Measurements from ENCODE around the gene KRT85. TPM values are rescaled to one million over a fixed set of nuclear protein-coding genes. Genes with fewer than 3 reads are reported as not detected.
A peak's percentile ranks its signal among the peaks of the same experiment; 100 is the strongest.

The KRT85 gene
- total RNA-seq, 1 donor from 2014 or later, result not detected

GRCh38 chr12:52344111-52344510, 23.2 kb downstream of the KRT85 start:
- TF ChIP-seq CTCF (IDR thresholded peaks at IDR 0.05; ENCODE audit: insufficient read depth, low read length, severe bottlenecking), result no peak
- no peaks in the 10 kb centered on the region for H3K27me3 ChIP-seq (ENCODE audit: control insufficient read depth, insufficient read depth, low read length)
- no peak for FAIRE-seq
- no peak overlapping the region for H3K4me3 ChIP-seq (ENCODE audit: low read depth, low read length)
- no peaks in the 10 kb centered on the region for H3K36me3 ChIP-seq (ENCODE audit: control insufficient read depth, insufficient read depth, low read length)
- DNase-seq (ENCODE audit: low read depth), result no peak

GRCh38 chr12:52343550-52343949, 23.7 kb downstream of the KRT85 start:
- no peaks in the 10 kb centered on the region for H3K27me3 ChIP-seq (ENCODE audit: control insufficient read depth, insufficient read depth, low read length)
- FAIRE-seq, result no peak
- TF ChIP-seq CTCF (IDR thresholded peaks at IDR 0.05; ENCODE audit: insufficient read depth, low read length, severe bottlenecking), result no peak
- DNase-seq (ENCODE audit: low read depth), result no peak
- H3K4me3 ChIP-seq (ENCODE audit: low read depth, low read length), result no peak overlapping the region
- no peaks in the 10 kb centered on the region for H3K36me3 ChIP-seq (ENCODE audit: control insufficient read depth, insufficient read depth, low read length)

- Histone ChIP-seq H3K27me3 (ENCODE audit: control insufficient read depth, insufficient read depth, low read length) (no peaks in the 10 kb centered on the region), H3K36me3 (ENCODE audit: control insufficient read depth, insufficient read depth, low read length) (no peaks in the 10 kb centered on the region), H3K4me3 (ENCODE audit: low read depth, low read length) (no peak overlapping the region)
- no peak for DNase-seq (ENCODE audit: low read depth)
- FAIRE-seq, result peak; percentile 47
- TF ChIP-seq CTCF (IDR thresholded peaks at IDR 0.05; ENCODE audit: insufficient read depth, low read length, severe bottlenecking), result no peak
These were observed 24.3 kb downstream of the KRT85 start for GRCh38 chr12:52342781-52343490.

GRCh38 chr12:52341066-52341580, 26.2 kb downstream of the KRT85 start:
- no peaks in the 10 kb centered on the region for H3K27me3 ChIP-seq (ENCODE audit: control insufficient read depth, insufficient read depth, low read length)
- DNase-seq (ENCODE audit: low read depth) (no peak), FAIRE-seq (no peak)
- H3K36me3 ChIP-seq (ENCODE audit: control insufficient read depth, insufficient read depth, low read length), result no peaks in the 10 kb centered on the region
- H3K4me3 ChIP-seq (ENCODE audit: low read depth, low read length), result no peak overlapping the region
- no peak for TF ChIP-seq CTCF (IDR thresholded peaks at IDR 0.05; ENCODE audit: insufficient read depth, low read length, severe bottlenecking)

GRCh38 chr12:52338241-52338960, 28.9 kb downstream of the KRT85 start:
- FAIRE-seq, result peak; percentile 96
- no peak for TF ChIP-seq CTCF (IDR thresholded peaks at IDR 0.05; ENCODE audit: insufficient read depth, low read length, severe bottlenecking)
- Histone ChIP-seq H3K4me3 (ENCODE audit: low read depth, low read length) (no peak overlapping the region), H3K36me3 (ENCODE audit: control insufficient read depth, insufficient read depth, low read length) (no peaks in the 10 kb centered on the region), H3K27me3 (ENCODE audit: control insufficient read depth, insufficient read depth, low read length) (no peaks in the 10 kb centered on the region)
- peak; percentile 76 for DNase-seq (ENCODE audit: low read depth)

Measured in bronchial epithelial cell (primary cell).